ENCODE results near the gene PREX1.

- TF ChIP-seq CTCF (IDR thresholded peaks at IDR 0.05 in 4 of 5, conservative IDR thresholded peaks at IDR 0.05 in 1 of 5) (no peak), POLR2A (IDR thresholded peaks at IDR 0.05) (no peak)
These were observed 9.3 kb downstream of the PREX1 start for GRCh38 chr20:48818481-48818987.

Measured in gastrocnemius medialis (tissue), 4 donors.